HL-60 (cell line): ENCODE results near the gene PPCS.

Experiments used
- TF ChIP-seq, protein P1 (sequence below): IDR thresholded peaks from 2 replicates; pipeline ENCODE4 v1.6.1; 2012; ENCODE audit warnings: low read depth; ENCODE audit not compliant: insufficient replicate concordance
- TF ChIP-seq, protein P2 (sequence below): IDR thresholded peaks from one replicate; pipeline ENCODE4 v1.5.1; 2011; ENCODE audit warnings: low read length, control low read depth, inconsistent platforms; ENCODE audit not compliant: insufficient read depth

DNA sequence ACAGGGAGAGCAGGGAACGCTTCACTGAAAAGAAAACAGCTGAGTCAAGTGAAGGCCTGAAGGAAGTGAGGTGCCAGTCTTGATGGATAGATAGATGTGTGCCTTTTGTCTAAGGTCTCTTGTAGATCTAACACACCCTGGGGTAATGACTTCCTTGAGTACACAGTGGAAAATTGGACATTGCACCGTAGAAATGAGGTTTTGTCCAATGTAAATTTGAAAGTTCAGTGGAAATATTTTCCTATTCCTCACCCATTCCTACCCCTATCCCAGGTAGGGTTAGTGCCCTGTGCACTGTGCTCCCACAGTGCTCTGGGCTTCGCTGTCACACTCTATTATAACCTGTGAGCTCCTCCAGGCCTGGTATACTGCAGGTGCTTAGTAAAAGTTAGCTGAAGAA lies 24.8 kb upstream of the PPCS start:
- TF ChIP-seq, protein P1, sequence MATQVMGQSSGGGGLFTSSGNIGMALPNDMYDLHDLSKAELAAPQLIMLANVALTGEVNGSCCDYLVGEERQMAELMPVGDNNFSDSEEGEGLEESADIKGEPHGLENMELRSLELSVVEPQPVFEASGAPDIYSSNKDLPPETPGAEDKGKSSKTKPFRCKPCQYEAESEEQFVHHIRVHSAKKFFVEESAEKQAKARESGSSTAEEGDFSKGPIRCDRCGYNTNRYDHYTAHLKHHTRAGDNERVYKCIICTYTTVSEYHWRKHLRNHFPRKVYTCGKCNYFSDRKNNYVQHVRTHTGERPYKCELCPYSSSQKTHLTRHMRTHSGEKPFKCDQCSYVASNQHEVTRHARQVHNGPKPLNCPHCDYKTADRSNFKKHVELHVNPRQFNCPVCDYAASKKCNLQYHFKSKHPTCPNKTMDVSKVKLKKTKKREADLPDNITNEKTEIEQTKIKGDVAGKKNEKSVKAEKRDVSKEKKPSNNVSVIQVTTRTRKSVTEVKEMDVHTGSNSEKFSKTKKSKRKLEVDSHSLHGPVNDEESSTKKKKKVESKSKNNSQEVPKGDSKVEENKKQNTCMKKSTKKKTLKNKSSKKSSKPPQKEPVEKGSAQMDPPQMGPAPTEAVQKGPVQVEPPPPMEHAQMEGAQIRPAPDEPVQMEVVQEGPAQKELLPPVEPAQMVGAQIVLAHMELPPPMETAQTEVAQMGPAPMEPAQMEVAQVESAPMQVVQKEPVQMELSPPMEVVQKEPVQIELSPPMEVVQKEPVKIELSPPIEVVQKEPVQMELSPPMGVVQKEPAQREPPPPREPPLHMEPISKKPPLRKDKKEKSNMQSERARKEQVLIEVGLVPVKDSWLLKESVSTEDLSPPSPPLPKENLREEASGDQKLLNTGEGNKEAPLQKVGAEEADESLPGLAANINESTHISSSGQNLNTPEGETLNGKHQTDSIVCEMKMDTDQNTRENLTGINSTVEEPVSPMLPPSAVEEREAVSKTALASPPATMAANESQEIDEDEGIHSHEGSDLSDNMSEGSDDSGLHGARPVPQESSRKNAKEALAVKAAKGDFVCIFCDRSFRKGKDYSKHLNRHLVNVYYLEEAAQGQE, result no peak
- TF ChIP-seq, protein P2, sequence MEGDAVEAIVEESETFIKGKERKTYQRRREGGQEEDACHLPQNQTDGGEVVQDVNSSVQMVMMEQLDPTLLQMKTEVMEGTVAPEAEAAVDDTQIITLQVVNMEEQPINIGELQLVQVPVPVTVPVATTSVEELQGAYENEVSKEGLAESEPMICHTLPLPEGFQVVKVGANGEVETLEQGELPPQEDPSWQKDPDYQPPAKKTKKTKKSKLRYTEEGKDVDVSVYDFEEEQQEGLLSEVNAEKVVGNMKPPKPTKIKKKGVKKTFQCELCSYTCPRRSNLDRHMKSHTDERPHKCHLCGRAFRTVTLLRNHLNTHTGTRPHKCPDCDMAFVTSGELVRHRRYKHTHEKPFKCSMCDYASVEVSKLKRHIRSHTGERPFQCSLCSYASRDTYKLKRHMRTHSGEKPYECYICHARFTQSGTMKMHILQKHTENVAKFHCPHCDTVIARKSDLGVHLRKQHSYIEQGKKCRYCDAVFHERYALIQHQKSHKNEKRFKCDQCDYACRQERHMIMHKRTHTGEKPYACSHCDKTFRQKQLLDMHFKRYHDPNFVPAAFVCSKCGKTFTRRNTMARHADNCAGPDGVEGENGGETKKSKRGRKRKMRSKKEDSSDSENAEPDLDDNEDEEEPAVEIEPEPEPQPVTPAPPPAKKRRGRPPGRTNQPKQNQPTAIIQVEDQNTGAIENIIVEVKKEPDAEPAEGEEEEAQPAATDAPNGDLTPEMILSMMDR, result no peak
